GM23248 (cell line): Measurements from ENCODE around the gene NFIA.

Experiments
- EZH2 ChIP-seq: fragments of 200-600 bp; sonication (generic); IDR thresholded peaks from 2 replicates; pipeline ENCODE4 v1.6.1; 2018; ENCODE audit warnings: antibody characterized with exemption, mild to moderate bottlenecking; ENCODE audit not compliant: insufficient read depth, poor library complexity, severe bottlenecking
- EZH2phosphoT487 ChIP-seq: fragments of 200-600 bp; sonication (generic); IDR thresholded peaks from 2 replicates; pipeline ENCODE4 v1.6.1; 2018; ENCODE audit warnings: antibody characterized with exemption, moderate library complexity, mild to moderate bottlenecking, low read depth; ENCODE audit not compliant: insufficient read depth

GRCh38 chr1:61230523-61230922 lies 148.2 kb downstream of the NFIA start:
- no peak for TF ChIP-seq EZH2
- no peak for TF ChIP-seq EZH2phosphoT487
